Raji (cell line): ENCODE data around the gene GLOD5.

Source experiments
- POLR2A ChIP-seq: IDR thresholded peaks from 2 replicates; pipeline ENCODE4 v1.6.1; 2011; ENCODE audit warnings: low read depth, low read length, control low read depth; ENCODE audit not compliant: insufficient read depth

Gene GLOD5

DNA sequence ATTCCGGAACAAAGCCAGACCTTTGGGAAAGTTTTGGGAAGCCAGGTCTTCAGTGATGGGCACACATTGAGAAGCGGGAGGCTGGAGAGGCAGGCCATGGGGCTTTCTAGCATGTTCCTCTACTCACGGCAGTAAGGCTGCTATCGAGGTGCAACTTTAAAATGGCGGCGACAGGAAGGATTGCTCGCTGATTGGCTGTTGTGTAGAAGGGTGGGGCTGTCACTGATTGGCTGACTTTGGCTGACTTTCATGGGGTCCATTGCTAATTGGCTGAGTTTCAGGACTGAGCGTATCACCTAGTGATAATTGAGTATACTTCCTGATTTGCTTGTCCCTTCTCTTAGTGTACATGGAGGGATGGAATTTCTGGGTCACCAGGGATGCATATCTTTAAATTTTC, 19.7 kb upstream of the GLOD5 start:
- no peak for TF ChIP-seq POLR2A

DNA sequence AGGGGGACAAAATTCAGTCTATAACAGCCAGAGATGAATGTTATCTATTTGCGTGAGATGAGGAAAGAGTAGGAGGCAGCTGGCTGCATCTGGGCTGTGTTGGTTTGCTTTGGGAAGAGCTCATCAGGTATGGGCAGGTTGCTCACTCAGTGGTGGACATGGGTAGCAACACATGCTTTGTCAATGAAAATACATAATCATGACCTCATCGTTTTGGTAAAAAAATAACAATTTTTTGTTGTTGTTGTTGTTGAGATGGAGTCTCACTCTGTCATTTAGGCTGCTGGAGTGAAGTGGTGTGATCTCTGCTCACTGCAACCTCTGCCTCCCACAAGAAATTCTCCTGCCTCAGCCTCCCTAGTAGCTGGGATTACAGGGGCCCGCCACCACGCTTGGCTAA, 16.3 kb upstream of the GLOD5 start:
- no peak for TF ChIP-seq POLR2A

DNA sequence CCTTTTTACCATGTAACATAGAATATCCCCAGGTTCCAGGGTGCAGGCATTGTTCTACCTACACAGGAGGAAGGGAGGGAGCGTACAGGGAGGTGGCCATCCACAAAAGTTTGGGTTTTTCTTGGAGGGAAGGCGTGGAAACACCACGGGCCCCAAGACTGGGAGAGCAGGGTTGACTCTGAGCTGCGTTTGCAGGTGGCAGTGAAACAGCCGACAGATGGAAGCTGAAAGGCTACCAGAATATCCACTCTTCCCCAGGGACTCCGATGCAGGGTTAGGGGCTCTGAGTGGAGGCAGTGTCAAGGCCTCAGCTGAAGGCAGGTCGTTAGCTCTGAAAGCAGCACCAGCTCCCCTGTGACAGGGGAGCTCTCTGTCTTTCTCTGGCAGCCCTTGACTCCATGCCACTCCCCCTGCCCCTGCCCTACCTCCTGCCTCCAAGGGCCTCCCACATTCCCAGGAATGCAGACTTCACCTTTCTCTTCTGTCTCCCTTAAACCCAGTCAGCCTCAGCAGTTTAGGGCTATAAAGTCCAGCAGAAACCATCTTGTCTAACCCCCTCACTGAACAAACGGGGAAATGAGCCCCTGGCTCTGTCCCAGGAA, 14.0 kb upstream of the GLOD5 start:
- no peak for TF ChIP-seq POLR2A

DNA sequence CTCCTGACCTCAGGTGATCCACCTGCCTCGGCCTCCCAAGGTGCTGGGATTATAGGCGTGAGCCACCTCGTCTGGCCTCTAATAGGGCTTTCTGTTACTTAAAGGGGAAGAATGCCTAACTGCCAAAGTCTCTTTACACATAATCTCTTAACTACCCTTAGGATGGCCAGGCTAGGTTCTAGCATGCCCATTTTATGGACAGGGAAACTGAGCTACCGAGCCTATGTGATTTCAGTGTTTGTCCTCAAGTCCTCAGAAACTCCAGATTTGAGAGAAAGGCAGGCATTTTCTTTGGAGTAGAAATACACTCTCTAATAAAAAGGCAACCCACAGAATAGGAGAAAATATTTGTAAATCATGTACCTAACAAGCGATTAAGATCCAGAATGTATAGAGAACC, 12.4 kb upstream of the GLOD5 start:
- no peak for TF ChIP-seq POLR2A

DNA sequence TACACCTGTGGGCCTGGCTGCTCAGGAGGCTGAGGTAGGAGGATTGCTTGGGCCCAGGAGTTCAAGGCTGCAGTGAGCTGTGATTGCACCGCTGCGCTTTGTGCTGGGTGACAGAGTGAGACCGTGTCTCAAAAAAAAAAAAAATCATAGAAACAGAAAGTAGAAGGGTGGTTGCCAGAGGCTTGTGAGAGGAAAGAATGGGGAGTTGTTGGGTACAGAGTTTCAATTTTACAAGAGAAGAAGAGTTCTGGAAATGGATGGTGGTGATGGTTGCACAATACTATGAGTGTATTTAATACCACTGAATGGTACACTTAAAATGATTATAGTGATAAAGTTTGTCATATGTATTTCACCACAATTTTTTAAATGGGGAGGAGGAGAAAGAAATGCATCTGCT, 10.2 kb upstream of the GLOD5 start:
- no peak for TF ChIP-seq POLR2A

DNA sequence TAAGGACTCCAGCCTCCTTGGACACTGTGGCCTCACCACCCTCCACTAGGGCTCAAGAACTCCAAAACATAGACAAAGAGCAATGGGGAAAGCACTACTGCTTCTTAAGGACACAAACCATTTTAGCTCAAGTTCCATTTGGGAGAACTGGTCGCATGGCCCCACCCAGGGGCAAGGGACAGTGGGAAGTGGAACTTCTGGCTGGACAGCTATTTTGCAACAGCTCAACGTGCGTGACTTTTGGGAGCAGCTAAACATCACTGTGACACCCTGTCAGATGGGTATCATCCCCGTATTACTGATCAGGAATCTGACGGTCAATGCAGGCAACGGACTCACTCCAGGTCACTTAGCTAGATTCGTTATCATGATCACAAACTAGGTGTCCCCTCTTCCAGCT, 9.0 kb upstream of the GLOD5 start:
- no peak for TF ChIP-seq POLR2A

DNA sequence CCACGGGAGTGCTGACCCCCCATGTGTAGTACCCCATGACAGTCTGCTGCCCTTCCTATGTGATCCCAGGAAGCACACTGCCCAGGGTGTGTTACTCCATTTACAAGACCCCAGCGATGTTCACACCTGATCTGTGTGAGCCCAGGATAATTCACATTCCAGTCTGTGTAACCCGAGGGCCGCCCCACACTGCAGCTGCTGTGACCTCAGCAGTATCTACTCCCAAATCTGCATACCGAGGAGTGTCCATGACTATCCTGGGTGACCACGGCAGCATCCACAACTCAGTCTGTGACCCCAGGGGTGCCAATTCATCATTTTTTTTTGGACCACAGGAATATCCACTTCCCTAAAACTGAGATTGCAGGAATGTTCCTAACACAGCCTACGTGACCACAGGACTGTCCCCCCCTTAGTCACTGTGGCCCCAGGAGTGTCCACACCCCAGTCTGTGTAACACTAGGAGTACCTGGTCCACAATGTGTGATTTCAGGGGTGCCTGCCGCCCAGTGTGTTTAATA, 7.8 kb upstream of the GLOD5 start:
- TF ChIP-seq POLR2A, result no peak

DNA sequence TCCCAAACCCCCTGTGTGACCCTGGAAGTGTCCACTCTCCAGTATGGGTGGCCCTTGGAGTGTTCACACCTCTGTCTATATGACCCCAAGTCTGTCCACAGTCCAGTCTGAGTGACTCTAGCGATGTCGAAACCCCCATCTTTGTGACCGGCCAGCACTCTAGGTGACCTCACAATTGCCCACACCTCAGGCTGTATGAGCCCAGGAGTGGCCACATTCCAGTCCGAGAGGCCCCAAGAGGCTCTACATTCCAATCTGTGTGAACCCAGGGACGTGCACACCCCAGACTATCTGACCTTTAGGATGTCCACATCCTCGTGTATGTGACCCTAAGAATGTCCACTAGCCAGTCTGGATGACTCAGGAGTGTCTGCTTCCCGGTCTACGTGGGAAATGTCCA, 7.3 kb upstream of the GLOD5 start:
- no peak for TF ChIP-seq POLR2A

DNA sequence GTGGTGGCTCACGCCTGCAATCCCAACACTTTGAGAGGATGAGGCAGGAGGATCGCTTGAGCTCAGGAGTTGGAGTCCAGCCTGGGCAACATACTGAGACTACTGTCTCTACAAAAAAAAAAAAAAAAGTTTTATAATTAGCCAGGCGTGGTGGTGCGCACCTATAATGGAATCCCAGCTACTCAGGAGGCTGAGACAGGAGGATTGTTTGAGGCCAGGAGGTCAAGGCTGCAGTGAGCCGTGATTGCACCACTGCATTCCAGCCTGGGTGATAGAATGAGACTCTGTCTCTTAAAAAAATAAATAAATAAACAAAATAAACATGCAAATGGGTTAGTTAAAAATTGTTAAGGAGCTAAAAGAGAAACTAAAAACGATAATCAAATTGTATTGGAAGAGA, 7.7 kb downstream of the GLOD5 start:
- TF ChIP-seq POLR2A, result no peak

DNA sequence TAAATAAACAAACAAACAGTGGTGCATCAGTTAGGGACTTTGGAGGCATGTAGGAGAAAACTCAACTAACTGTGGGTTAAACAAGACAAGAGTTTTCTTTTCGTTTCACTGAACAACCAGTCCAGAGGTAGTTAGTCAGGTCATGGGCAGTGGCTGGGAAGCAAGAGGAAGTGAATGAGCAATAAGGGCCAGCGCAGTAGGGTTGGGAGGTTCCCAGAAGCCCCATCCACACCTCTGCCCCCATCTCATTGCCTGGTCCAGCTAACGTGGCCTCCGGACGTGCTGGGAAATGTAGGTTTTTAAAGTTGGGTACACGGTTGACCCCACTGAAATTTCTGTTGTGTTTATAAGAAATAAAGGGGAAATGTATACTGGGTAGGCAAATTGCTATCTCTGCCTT, 8.7 kb downstream of the GLOD5 start:
- no peak for TF ChIP-seq POLR2A

DNA sequence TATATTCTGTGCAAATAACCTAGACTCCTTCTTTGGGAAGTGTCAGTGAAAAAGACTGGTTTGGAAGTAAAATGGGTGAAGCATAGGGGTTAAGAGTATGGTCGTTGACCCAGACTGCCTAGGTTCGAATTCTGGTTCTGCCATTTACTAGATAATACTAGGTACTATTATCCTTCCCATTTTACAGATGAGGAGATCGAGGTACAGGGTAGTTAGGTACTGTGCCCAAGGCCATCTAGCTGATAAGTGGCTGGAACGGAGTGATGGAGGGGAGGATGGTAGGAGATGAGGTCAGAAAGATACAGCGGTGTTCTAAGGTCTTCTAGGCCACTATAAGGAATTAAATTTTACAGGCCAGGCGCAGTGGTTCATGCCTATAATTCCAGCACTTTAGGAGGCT, 11.1 kb downstream of the GLOD5 start:
- no peak for TF ChIP-seq POLR2A

DNA sequence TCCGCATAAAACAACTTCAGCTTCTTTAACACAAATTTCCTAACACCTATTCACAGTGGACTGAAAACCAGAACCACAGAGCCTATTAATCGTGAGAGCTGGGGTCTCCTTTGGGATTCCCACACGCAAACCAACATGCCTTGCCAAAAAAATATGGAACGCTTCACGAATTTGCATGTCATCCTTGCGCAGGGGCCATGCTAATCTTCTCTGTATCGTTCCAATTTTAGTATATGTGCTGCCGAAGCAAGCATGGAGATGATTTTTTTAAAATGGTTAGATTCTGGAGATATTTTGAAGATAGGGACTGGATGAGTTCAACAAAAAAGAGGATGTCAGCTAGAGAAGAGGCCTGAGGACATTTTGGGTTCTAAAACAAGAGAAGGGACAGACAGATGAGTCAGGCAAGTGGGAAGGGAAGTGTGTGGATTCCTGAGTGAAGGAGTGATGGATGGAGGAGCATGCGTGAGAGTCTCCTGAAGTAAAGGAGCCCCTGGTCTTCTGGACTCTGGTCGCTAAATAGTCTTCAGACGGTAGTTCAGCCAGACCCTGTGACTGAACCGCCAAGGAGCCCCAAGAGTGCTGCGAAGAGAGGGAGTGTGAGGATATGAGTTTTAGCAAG, 15.4 kb downstream of the GLOD5 start:
- no peak for TF ChIP-seq POLR2A

DNA sequence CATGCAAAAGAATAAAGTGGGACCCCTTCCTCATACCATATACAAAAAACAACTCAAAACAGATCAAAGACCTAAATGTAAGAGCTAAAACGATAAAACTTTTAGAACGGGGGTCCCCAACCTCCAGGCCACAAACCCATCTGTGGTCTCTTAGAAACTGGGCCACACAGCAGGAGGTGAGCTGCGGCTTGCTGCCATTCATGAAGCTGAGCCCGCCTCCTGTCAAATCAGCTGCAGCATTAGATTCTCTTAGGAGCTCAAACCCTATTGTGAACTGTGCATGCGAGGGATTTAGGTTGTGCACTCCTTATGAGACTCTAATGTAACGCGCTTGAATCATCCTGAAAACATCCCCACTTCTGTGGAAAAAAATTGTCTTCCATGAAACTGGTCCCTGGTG, 17.9 kb downstream of the GLOD5 start:
- no peak for TF ChIP-seq POLR2A

DNA sequence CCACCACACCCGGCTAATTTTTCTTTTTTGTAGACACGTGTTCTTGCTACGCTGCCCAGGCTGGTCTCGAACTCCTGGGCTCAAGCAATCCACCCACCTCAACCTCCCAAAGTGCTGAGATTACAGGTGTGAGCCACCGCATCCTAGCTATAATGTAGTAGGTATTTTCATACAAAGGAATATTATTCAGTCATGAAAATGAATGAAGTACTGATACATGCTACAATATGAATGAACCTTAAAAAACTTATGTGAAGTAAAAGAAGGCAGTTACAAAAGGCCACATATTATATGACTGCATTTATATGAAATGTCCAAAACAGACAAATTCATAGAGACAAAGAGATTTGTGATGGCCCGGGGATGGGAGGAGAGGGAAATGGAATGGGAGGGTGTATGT, 20.2 kb downstream of the GLOD5 start:
- TF ChIP-seq POLR2A, result no peak

DNA sequence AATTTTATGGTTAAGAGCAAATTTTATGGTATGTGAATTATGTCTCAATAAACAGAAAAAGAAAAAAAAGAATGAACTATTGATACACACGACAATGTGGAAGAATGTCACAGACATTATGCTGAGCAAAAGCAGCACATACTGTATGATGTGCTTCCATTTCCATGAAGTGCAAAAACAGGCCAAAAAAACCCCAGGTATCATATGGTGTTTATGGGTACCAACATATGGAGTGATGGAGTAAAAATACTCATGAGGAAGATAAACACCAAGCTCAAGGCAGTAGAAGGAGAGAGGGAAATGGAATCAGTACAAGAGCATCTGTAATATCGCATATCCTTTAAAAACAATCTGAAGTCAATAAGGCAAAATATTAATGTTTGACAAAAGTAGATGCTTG, 20.7 kb downstream of the GLOD5 start:
- TF ChIP-seq POLR2A, result no peak

DNA sequence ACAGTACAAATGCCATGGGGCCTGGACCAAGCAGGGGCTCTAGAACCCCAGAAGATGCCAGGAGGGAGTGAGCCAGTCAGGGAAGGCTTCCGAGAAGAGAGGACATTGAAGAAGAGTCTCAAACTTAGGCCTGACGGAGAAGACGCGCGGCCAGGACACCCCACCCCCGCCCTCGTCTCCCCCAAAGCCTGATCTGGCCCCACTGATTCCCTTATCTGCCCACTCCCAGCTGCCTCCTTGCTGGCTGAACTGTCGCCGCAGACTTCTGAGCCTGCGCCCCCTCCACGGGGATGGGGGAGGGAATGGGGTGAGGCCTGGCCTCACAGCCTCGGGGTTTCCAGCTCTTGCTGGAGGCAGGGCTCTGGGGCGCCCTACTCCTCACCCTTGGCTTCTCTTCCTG, 21.2 kb downstream of the GLOD5 start:
- TF ChIP-seq POLR2A, result no peak

DNA sequence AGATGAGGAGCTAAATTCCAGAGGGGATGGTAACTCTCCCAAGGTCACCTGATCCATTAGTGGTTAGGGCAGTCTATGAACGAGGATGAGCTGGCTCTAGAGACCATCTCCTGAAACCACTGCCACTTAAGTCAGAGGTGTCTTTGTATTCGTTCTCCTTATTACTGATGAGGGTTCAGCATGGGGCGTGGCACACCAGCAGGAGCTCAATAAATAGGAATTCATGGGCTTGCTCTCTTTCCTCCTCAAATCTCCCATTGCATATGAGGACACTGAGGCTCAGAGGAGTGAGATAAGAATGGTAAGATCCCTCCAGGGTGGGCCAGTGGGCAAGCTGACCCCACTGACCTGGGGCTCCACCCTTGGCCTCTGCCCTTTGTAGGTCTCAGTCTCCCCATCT, 23.2 kb downstream of the GLOD5 start:
- TF ChIP-seq POLR2A, result no peak

DNA sequence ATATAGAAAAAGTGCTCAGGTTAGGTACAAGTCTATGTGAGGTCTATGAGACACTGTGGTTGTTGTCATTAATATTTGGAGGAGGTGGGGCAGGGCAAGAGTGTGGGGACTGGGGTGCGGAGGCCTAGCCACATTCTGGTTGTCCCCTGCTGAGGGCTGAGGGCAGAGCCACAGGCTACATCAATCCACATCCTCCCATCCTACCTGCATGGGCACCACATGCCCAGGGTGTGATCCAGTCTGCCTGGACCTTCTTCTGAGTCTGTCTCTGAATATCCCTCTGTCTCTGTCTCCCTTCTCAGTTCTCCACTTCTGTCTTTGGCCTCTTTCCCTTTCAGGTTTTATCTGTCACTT, 23.6 kb downstream of the GLOD5 start:
- TF ChIP-seq POLR2A, result no peak
